Endodermal cell (in vitro differentiated cells): ENCODE results near the gene OPRM1. TPM values are rescaled to one million over a fixed set of nuclear protein-coding genes. Genes with fewer than 3 reads are reported as not detected.

ENCODE experiments used
- DNase-seq: peaks from one replicate; pipeline ENCODE4 v3.0.0-alpha.2; 2017
- H3K27ac ChIP-seq: 2 replicates; pipeline ENCODE4 v1.5.1; 2013; ENCODE audit warnings: mild to moderate bottlenecking, low read depth, low read length, moderate library complexity
- H3K27me3 ChIP-seq: 2 replicates; pipeline ENCODE4 v1.6.1; 2013; ENCODE audit warnings: mild to moderate bottlenecking, low read length, moderate library complexity; ENCODE audit not compliant: insufficient read depth, control insufficient read depth, poor library complexity, severe bottlenecking
- H3K36me3 ChIP-seq: 2 replicates; pipeline ENCODE4 v1.7.0; 2013; ENCODE audit warnings: mild to moderate bottlenecking, low read length, moderate library complexity; ENCODE audit not compliant: control insufficient read depth, insufficient read depth
- H3K4me1 ChIP-seq: one replicate; pipeline ENCODE4 v1.7.0; 2013; ENCODE audit warnings: low read length; ENCODE audit not compliant: control insufficient read depth, insufficient read depth
- H3K4me3 ChIP-seq: 2 replicates; pipeline ENCODE4 v1.5.1; 2013; ENCODE audit warnings: mild to moderate bottlenecking, low read length, moderate library complexity
- H3K9ac ChIP-seq: 2 replicates; pipeline ENCODE4 v1.6.1; 2013; ENCODE audit warnings: mild to moderate bottlenecking, low read length, moderate library complexity; ENCODE audit not compliant: poor library complexity, severe bottlenecking; ENCODE audit errors: extremely low read depth
- H3K9me3 ChIP-seq: 2 replicates; pipeline ENCODE4 v1.6.1; 2013; ENCODE audit warnings: mild to moderate bottlenecking, low read length, moderate library complexity; ENCODE audit not compliant: control insufficient read depth
- H3K27ac Mint-ChIP-seq: 2 replicates; pipeline ENCODE4 v1.8.0; 2020; ENCODE audit warnings: mixed read lengths
- H3K27me3 Mint-ChIP-seq: 2 replicates; pipeline ENCODE4 v1.8.0; 2021; ENCODE audit warnings: mild to moderate bottlenecking, mixed read lengths; ENCODE audit not compliant: insufficient read depth
- H3K36me3 Mint-ChIP-seq: 2 replicates; pipeline ENCODE4 v1.8.0; 2020; ENCODE audit warnings: low read depth, mixed read lengths
- H3K4me1 Mint-ChIP-seq: 2 replicates; pipeline ENCODE4 v1.8.0; 2020; ENCODE audit warnings: mixed read lengths
- H3K4me3 Mint-ChIP-seq: 2 replicates; pipeline ENCODE4 v1.8.0; 2020; ENCODE audit warnings: mild to moderate bottlenecking, moderate library complexity, mixed read lengths
- H3K9me3 Mint-ChIP-seq: 2 replicates; pipeline ENCODE4 v1.8.0; 2020; ENCODE audit warnings: mild to moderate bottlenecking, mixed read lengths
- WGBS, 2 experiments: methylation state at CpG; one replicate each; pipeline versions ENCODE4 v1.1.5 to v1.1.7; 2013; ENCODE audit warnings: missing lambda C conversion rate in 2 of 2, mixed read lengths in 1 of 2; ENCODE audit not compliant: insufficient coverage in 1 of 2, insufficient read length in 1 of 2; 5-methylcytosine and 5-hydroxymethylcytosine counted together
- total RNA-seq, 2 donors: library from RNA; stranded (reverse); fragmentation: NEBNext Ultra II Directional in 1 of 2; extraction: Animal tissue kit (Norgen Biotek cat#: 25700) in 1 of 2; gene quantifications; 2 replicates in 1 of 2; 3 replicates in 1 of 2; pipeline ENCODE4 v1.2.1, GENCODE V29; 2021
- TF ChIP-seq, protein P1 (sequence below): fragments of 200-600 bp; sonication (generic); conservative IDR thresholded peaks from 2 replicates; pipeline ENCODE4 v1.5.0; 2021; ENCODE audit warnings: antibody characterized with exemption, mild to moderate bottlenecking

The OPRM1 gene
- total RNA-seq, 2 donors from 2014 or later = not detected

DNA sequence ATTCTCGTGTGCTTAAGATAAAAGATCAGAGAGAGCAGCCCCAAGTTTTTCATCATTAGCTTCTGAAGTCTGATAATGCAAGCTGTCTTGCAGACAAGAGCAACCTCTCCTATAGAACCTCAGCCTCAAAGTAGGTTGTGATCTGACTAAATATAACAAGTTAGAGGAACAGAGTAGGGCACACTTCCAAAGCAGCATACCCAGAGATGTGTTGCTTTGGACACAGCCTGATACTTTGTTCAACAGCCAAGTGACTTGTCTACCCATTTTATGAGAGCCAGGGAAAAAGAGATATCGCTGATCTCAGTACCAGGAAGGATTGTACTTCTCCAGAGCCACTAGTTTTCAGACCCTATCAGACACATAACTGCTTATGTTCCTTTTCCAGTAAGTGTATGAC lies 44.2 kb upstream of the OPRM1 start:
- Histone ChIP-seq H3K27ac (no peak overlapping the region), H3K36me3 (no peaks in the 10 kb centered on the region), H3K9ac (no peak overlapping the region), H3K4me3 (no peak overlapping the region), H3K27me3 (no peaks in the 10 kb centered on the region), H3K4me1 (no peaks in the 10 kb centered on the region), H3K9me3 (no peaks in the 10 kb centered on the region)
- TF ChIP-seq, protein P1, sequence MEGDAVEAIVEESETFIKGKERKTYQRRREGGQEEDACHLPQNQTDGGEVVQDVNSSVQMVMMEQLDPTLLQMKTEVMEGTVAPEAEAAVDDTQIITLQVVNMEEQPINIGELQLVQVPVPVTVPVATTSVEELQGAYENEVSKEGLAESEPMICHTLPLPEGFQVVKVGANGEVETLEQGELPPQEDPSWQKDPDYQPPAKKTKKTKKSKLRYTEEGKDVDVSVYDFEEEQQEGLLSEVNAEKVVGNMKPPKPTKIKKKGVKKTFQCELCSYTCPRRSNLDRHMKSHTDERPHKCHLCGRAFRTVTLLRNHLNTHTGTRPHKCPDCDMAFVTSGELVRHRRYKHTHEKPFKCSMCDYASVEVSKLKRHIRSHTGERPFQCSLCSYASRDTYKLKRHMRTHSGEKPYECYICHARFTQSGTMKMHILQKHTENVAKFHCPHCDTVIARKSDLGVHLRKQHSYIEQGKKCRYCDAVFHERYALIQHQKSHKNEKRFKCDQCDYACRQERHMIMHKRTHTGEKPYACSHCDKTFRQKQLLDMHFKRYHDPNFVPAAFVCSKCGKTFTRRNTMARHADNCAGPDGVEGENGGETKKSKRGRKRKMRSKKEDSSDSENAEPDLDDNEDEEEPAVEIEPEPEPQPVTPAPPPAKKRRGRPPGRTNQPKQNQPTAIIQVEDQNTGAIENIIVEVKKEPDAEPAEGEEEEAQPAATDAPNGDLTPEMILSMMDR = no peak
- no peaks in the 10 kb centered on the region for H3K27me3 Mint-ChIP-seq
- peaks cover 11% of the 10 kb centered on the region for H3K4me1 Mint-ChIP-seq
- WGBS, 2 experiments = 81% methylated on average over 2 of the region's 2 CpGs; no CpG with 5 or more reads in 1 of the 2 experiments
- no peaks in the 10 kb centered on the region for H3K9me3 Mint-ChIP-seq
- H3K27ac Mint-ChIP-seq = no peak overlapping the region
- no peak overlapping the region for H3K4me3 Mint-ChIP-seq
- no peak for DNase-seq
- H3K36me3 Mint-ChIP-seq = no peaks in the 10 kb centered on the region

DNA sequence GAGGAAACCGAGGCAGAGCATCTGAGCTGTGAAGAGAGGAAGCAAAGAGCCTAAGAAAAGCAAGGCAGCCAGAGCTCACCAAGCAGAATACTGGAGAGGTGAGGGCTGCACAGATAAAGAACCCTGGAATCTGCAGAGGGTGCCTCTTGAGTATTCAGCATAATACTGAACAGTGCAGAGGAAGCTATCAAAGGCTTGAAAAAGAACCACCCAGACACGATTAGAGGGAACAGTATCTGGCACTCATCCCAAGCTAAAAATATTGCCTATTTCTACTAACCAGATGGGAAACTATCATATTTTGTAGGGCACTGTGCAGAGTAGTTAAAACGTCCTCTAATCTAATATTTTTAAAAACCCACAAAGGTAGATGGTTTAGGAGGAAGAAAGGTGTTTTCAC lies 41.8 kb upstream of the OPRM1 start:
- Histone ChIP-seq H3K9ac (no peak overlapping the region), H3K4me1 (no peaks in the 10 kb centered on the region), H3K27me3 (no peaks in the 10 kb centered on the region), H3K4me3 (no peak overlapping the region), H3K9me3 (no peaks in the 10 kb centered on the region), H3K36me3 (no peaks in the 10 kb centered on the region), H3K27ac (no peak overlapping the region)
- DNase-seq = no peak
- WGBS, 2 experiments = 88 to 100% methylated on average over 1 to 2 of the region's 3 CpGs
- no peak overlapping the region for H3K27ac Mint-ChIP-seq
- no peak overlapping the region for H3K4me3 Mint-ChIP-seq
- H3K27me3 Mint-ChIP-seq = no peaks in the 10 kb centered on the region
- H3K9me3 Mint-ChIP-seq = no peaks in the 10 kb centered on the region
- peaks cover 11% of the 10 kb centered on the region for H3K4me1 Mint-ChIP-seq
- TF ChIP-seq, protein P1 = no peak
- H3K36me3 Mint-ChIP-seq = no peaks in the 10 kb centered on the region

DNA sequence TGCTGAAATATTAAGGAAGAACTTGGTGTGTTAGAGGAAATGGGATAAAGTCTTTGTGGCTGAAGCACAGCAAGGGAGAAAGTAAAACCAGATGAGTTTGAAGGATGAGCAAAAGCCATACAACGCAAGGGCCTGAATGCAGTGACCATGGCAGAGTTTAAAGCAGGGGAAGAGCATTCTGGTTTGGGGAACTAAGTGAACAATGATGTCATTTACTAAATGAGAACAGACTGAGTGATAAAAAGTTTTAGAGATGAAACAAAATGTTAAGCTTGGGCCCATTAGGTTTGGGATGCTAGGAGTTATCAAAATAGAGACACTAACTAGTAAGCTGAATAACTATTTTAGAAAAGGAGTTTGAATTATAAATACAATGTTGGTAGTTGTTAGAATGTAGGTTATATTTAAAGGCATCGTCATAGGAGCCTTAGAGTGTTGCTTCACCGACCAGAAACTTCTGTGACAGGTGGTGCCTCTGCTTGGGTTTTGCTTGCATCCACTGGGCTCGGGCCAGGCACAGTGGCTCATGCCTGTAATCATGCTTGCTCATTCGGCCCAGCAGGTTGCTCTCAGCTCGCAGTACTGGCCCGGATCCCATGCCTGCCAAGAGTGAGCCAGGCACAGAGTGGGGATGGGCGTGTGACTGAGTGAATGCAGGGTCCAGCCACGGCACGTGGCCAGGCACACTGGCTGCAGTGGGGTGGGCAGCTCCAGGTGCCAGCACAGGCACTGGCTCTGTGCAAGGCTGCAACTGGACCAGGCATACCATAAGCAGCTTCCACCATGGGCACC lies 37.4 kb upstream of the OPRM1 start:
- Mint-ChIP-seq H3K27ac (no peak overlapping the region), H3K4me3 (no peak overlapping the region), H3K4me1 (peaks cover 2% of the 10 kb centered on the region), H3K36me3 (no peaks in the 10 kb centered on the region), H3K9me3 (no peaks in the 10 kb centered on the region), H3K27me3 (no peaks in the 10 kb centered on the region)
- Histone ChIP-seq H3K9ac (no peak overlapping the region), H3K9me3 (no peaks in the 10 kb centered on the region), H3K4me3 (no peak overlapping the region), H3K27ac (no peak overlapping the region), H3K4me1 (no peaks in the 10 kb centered on the region), H3K27me3 (no peaks in the 10 kb centered on the region), H3K36me3 (no peaks in the 10 kb centered on the region)
- no peak for DNase-seq
- TF ChIP-seq, protein P1 = no peak
- WGBS, 2 experiments = 90 to 98% methylated on average over 6 to 10 of the region's 10 CpGs
